Vagina (tissue), 2 donors: ENCODE data around the gene MAP3K9.

Experiments
- POLR2A ChIP-seq, 2 donors: fragments of 450-650 bp; IDR thresholded peaks; one replicate each; pipeline ENCODE4 v1.6.1; 2017; ENCODE audit warnings: antibody characterized with exemption in 2 of 2, mild to moderate bottlenecking in 2 of 2, moderate library complexity in 2 of 2
- POLR2AphosphoS5 ChIP-seq, 2 donors: sonication (generic); formaldehyde crosslinking; IDR thresholded peaks; one replicate each; pipeline ENCODE4 v1.9.0; 2017; ENCODE audit warnings: antibody characterized with exemption in 2 of 2, mild to moderate bottlenecking in 2 of 2, low read depth in 1 of 2; ENCODE audit not compliant: insufficient read depth in 1 of 2

- TF ChIP-seq POLR2A (IDR thresholded peaks at IDR 0.05), result no peak
- TF ChIP-seq POLR2AphosphoS5 (IDR thresholded peaks at IDR 0.05; ENCODE audit: insufficient read depth in 1 of 2, low read depth in 1 of 2), result no peak
Observed at GRCh38 chr14:70842851-70843462, 33.6 kb upstream of the MAP3K9 start.
